Epithelial cell of prostate (primary cell): ENCODE results near the gene ARID1B.

Experiments used
- DNase-seq: peaks from one replicate; pipeline ENCODE4 v3.0.0-alpha.2; 2011; ENCODE audit warnings: low read depth, low spot score
- H3K27ac ChIP-seq: fragments of 450-650 bp; 2 replicates; pipeline ENCODE4 v1.5.1; 2017; ENCODE audit warnings: mild to moderate bottlenecking

Gene ARID1B

GRCh38 chr6:157206359-157206815 is 429.2 kb downstream of the ARID1B start:
- DNase-seq = no peak
- H3K27ac ChIP-seq = no peak overlapping the region

DNA sequence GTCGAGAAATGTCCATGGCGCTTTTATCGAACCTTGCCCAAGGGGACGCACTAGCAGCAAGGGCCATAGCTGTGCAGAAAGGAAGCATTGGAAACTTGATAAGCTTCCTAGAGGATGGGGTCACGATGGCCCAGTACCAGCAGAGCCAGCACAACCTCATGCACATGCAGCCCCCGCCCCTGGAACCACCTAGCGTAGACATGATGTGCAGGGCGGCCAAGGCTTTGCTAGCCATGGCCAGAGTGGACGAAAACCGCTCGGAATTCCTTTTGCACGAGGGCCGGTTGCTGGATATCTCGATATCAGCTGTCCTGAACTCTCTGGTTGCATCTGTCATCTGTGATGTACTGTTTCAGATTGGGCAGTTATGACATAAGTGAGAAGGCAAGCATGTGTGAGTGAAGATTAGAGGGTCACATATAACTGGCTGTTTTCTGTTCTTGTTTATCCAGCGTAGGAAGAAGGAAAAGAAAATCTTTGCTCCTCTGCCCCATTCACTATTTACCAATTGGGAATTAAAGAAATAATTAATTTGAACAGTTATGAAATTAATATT is 430.4 kb downstream of the ARID1B start:
- no peak for DNase-seq
- no peak overlapping the region for H3K27ac ChIP-seq

- no peak for DNase-seq
- no peak overlapping the region for H3K27ac ChIP-seq
Observed at GRCh38 chr6:157209865-157210530, 432.8 kb downstream of the ARID1B start.

- H3K27ac ChIP-seq = no peak overlapping the region
Observed at GRCh38 chr6:157210954-157211353, 433.8 kb downstream of the ARID1B start.

GRCh38 chr6:157211603-157212455 is 434.7 kb downstream of the ARID1B start:
- H3K27ac ChIP-seq = no peak overlapping the region
- no peak for DNase-seq

More at GRCh38 chr6:157210954-157211353, 433.8 kb downstream of the ARID1B start:
- DNase-seq = no peak

DNA sequence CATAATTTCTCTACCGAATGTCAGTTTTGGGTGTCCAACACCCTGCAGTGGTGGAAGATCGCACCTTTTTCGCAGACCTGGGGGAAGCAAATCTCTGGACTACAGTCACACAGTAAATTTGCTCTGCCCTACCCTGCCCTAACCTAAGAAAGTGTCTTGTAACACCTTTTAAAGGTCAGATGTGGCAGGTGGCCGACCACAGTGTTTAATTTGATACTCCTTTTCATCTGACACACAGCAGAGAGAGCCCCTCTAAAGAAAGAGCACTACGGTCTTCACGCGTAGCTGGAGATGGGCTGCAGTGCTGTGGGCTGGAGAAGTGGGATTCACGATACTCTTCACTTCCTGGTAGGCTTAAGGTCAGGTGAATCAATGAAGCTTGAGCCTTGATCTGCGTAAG is 436.2 kb downstream of the ARID1B start:
- no peak overlapping the region for H3K27ac ChIP-seq
- no peak for DNase-seq

DNA sequence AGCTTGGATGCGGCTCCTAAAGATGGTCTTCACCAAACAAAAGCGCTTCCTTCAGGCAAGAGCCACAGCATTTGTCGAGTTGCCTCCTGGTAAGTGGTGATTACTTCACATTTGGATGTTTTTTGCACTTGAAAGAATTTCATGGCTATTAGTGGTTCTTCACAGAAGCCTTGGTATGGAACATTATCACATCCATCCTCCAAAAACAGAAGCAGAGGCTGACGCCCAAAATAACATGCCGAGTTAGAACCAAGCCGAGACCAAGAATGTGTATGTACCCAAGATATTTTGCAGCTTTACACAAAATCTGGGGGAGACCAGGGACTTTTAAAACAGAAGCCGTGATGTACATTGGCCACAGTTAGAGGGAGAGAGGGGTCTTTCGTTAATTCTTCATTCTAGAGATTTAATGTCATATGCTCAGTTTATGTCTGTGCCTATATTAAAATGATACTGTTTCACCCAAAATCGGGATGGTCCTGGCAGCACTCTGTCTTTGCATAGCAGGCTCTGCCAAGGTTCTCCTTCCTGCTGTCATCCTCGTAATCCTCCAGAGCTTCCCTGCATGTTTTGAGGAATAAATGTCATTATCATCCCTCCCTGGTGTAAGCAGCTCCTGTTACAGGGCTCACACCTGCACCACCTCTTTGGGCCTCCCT is 436.9 kb downstream of the ARID1B start:
- H3K27ac ChIP-seq = no peak overlapping the region
- no peak for DNase-seq

GRCh38 chr6:157215717-157216116 is 438.5 kb downstream of the ARID1B start:
- DNase-seq = no peak
- H3K27ac ChIP-seq = no peak overlapping the region

DNA sequence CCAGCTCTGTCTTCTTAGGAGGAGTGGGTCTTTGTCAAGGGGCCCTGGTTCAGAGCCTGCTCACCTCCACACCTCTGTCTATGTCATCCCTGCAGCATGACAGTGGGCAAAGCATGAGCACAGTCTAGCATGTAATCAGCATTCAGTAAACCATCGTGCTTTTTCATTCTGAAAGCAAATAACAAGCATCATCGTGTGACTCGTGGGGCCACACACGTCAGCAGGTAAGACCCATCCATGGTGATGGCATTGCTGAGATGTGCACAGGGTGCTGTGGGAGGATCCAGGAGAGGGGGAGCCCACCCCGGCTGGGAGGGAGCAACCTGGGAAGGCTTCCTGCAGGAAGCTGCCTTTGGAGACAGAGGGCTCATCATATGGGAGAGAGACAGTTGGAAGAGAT is 439.4 kb downstream of the ARID1B start:
- no peak for DNase-seq
- H3K27ac ChIP-seq = no peak overlapping the region

GRCh38 chr6:157217198-157217893 is 440.2 kb downstream of the ARID1B start:
- DNase-seq = no peak
- H3K27ac ChIP-seq = no peak overlapping the region

- H3K27ac ChIP-seq = no peak overlapping the region
- no peak for DNase-seq
Observed at GRCh38 chr6:157217894-157218370, 440.8 kb downstream of the ARID1B start.

DNA sequence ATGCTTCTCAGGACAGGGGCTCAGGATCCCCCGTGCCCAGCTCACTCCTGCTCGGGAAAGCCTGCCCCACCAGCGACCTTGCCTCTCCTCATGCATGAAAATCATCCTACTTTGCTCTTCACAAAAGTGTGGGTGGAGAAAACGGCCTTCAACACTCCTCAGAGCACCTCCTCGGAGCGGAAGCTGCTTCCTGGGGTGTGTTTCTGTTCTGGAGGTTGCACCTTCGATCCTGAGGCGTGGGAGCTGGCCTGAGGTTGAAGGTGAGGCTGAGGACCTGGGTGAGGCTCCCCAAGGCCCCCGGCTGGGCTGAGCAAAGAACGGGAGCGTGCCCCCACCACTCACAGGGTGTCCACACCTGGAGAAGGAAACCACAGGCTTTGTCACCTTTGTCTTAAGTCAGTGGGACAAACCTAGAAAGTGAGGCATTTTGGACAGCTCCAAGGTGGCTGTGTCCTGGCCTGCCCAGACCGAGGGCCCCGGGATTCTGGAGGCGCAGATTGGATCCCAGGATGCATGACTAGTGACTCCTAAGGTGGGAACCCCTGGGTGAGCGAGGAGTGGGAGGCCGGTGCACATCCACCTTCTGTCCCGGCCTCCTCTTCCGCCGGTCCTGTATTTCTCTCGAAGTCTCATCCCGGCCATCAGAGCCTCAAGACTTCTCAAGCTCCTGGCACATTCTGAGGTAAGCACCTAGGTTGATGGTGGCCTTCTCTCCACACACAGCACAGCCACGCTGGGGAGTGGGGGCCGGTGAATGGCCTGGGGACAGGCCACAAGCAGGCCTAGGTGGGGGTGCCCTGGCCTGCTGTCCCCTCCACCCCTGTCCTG is 441.4 kb downstream of the ARID1B start:
- no peak for DNase-seq
- H3K27ac ChIP-seq = peak overlapping the region; percentile 20

- DNase-seq = no peak
- peak overlapping the region; percentile 20 for H3K27ac ChIP-seq
Observed at GRCh38 chr6:157219201-157220200, 442.3 kb downstream of the ARID1B start.

DNA sequence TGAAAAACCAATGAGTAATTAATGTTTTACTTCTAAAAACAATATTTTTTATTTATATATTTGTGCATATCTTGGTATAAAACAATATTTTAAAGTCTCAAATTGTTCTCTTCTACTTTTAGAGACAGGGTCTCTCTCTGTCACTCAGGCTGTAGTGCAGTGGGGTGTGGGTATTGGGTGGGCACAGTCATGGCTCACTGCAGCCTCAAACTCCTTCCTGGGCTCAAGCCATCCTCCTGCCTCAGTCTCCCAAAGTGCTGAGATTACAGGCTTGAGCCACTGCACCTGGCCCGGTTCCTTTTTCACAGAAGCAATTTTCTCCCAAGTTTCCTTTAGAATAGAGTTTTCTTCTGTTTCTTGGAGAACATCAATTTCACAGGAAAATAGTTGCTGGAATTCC is 443.3 kb downstream of the ARID1B start:
- DNase-seq = no peak
- H3K27ac ChIP-seq = peak overlapping the region; percentile 52

DNA sequence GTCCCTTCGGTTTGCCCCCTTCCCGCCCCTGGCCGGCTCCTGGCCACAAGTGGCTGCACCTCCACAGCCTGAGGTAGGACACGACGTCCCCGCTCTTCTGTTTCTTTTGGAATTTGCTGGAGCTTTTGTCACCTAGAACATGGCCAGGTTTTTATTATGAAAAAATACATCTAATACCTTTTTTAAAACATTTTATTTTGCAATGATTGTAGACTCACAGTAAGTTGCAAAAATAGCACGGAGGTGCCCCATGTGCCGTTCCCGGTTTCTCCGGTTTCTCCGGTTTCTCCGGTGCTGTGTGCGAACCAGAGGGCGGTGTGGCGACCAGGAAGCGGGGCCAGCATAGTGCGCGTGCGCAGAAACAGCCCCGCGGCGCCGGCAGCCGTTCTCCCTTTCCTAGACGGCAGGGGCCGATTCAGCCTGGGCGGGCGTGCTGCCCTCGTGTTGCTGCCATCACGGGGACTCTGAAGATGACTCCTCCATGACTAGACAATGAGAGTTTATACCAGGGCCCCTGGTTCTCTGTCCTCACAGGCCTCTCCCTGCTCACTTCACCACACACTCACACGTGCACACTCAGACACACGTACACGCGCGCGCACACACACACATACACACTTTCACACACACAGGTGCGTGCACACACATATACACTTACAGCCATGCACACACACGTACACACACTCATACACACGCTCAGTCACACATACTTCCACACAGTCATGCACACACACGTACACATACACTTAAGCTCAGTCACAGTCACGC is 444.1 kb downstream of the ARID1B start:
- DNase-seq = peak; percentile 44
- H3K27ac ChIP-seq = peak overlapping the region; percentile 52

DNA sequence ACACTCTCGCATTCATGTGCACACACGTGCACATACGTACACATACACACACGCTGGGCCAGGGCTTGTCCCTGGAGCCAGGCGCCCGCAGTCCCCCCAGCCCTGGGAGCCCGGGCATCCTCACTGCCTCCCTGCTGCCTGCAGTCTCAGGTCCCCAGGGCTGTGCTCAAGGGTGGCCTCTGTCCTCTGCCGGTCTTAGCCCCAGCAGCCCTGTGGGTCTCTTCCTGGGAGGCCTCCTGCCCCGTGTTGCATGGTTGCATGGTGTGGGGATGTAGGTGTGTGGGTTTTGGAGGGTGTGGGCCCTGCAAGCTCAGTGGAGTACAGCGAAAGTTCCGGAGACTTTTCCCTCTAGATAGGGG is 444.6 kb downstream of the ARID1B start:
- DNase-seq = no peak
- H3K27ac ChIP-seq = peak overlapping the region; percentile 52
